ENCODE measurements around the gene DNAL4.

The DNAL4 gene, protein sequence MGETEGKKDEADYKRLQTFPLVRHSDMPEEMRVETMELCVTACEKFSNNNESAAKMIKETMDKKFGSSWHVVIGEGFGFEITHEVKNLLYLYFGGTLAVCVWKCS

DNA sequence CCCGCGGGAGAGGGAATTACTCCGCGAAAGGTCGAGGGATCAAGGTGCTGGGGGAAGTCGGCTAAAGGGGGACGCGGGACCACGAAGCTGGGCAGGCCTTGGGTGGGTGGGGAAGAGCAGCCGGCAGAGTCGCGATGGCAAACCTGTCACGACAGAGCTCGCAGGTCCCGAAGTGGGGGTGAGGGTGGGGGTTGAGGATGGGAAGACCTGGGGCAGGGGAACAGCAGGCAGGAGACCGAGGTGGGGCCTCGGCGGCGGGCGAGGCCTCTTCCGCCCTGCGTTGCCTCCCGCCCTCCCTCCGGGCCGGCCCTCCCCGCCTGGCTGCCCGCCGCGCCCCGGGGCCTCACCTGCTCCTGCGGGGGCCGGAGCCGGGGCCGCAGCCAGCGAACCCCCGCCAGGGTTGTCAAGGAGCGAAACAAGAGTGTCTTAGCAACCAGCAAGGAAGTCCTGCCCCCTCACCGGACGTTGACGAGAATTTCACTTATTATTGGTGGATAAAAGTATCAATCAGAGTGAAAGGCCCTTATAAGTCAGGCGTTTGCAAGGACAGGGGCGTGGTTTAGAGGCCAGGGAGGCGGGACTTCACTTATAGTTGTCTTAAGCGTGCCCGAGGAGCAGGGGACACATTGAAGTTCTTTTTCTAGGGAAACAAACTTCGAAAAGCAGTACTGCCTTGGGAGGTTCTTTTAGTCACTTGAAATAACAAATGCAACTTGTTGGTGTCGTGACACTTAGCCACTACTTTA lies at the start of gene DNAL4:
Gene DNAL4 (minus strand): TSS at position 423 of the 746 bp plus-strand sequence. CDS start 11,412 bp downstream, outside the sequence.
- peak; percentile 99 for DNase-seq

DNA sequence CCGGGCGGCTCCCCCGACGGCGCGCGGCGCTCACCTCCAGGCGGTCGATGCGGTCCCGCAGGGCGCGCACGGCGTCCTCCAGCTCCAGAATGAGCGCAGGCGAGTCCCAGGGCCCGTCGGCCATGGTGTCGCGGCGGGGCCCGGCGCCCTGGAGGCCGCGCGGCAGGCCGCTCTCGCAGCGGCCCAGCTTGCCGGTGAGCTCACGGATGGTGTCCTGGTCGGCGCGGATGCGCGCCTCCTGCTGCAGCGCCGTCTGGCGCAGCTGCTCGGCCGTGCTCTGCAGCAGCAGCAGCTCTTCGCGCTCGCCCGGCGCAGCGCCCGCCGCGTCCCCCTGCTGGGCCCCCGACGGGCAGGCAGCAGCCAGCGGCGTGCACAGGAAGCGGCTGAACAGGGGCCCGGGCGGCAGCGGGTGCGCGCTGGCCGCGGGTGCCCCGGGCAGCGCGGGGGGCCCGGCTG lies 49.3 kb upstream of the DNAL4 start:
- peak; percentile 51 for DNase-seq

DNA sequence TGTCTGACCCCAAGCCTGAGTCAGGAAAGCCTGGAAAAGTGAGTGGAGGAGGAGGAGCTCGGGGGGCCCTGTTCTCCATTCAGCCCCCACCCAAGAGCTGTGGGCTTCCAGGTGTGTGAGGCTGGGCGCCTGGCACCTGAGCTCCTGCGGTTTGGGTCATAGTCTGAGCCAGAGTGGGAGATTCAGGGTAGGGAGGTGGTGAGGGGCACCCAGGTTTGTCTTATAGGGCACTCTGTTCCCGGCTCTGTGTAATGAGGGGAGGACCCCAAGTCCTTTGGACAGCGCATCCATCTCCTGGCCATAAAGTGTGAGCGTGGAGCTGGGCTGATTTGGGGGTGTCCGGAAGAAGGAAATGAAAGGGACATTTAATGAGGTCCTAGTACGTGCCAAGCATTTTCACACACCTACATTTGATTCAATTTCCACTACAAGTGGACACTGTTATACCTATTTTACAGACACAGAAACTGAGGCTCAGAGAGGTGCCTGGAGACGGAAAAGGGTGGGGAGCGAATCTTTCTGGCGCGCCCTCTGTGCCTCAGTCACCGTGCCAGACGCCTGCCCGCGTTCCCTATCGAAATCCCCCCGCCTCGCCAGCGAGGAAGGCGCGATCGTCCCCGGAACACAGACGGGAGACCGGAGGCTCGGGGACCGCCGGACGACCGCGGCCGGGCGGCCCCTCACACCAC lies 48.7 kb upstream of the DNAL4 start:
- DNase-seq = no peak

DNA sequence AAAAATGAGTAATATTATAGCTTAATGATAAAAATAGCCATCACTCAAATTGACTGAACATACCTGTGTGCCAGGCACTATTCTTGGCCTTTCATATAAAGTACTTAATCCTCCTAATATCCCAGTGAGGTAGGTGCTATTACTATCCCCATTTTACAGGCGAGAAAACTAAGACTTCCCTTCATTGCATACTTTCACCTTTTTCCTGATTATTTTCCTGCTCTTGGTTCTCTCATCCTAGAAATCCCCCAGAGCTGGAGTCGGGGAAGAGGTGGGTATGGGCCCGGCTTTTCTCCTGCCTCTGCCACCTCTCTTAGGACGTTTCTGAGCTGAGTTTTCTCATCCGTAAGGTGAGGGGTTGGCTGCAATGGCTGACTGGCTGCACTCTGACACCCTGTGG lies 47.7 kb upstream of the DNAL4 start:
- DNase-seq = no peak

DNA sequence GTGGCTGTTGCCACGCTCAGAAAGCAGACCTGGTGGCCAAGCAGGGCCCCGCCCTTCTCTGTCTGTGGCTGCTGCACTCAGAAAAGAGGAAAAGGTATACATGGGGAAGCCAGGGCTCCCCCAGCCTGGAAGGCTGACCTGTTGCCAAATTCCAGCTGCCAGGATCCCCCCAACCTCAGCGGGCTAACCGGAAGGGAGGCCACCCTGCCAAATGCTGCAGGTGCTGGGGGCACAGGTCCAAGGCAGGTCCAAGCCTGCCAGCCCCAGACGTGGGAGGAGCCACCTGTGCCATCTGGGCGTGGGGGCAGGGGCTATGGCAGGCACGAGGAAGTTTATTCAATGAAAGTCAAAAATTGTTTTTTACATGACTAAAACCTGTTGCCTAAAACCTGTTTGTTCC lies 47.3 kb upstream of the DNAL4 start:
- no peak for DNase-seq

DNA sequence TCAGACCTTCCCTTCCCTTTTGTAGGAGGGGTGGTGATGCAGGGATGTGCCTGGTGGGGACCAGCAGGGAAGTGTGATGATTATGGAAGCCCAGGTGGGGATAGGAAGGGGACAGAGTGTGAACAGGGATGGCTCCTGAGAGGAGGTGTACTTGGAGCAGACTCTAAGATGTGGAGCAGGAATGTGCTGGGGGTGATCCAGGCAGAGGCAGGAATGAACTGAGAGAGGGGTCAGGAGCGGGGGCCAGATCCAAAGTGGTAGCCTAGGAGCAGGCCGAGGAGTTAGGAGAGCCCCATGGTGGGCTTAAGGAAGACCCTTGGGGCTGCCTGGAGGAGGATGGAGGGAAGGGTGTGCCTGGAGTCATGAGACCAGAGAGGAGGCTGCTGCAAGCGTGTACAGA lies 46.2 kb upstream of the DNAL4 start:
- DNase-seq = no peak

DNA sequence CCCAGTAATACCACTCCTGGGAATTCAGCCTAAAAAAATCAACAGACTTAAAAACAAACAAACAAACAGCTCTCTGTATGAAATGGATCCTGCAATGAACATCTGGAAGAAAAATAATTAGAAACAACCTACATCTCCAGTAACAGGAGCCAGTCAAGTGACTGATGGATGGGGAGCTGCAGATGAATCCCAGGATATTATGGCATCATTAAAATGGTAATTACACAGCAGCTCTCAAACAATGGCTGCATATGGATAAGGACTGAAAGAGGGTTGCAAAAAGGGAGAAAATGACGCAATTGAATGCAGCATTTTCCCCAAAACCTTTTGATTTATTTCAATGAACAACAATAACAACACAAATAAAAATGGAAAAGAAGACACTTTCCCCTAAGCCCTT lies 45.7 kb upstream of the DNAL4 start:
- no peak for DNase-seq

DNA sequence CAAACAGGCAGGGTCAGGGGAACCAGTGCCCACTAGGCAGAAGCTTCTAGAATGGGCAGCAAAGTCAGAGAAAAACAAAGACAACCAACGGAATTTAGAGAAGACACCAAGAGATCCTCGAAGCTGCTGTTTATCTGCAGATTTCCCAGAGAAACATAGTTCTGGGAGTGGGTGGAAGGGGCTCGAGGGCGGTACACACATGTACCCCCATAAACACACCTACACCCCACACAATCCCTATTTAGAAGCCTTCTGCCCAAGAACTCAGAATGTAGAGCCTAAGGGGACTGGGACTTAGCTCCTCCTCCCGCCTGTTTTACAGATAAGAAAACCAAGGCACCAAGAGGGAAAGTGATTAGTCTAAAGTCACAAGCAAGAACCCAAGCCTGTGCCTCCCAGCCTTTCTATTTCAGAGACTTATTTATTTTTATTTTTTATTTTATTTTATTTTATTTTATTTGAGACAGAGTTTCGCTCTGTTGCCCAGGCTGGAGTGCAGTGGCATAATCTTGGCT lies 43.5 kb upstream of the DNAL4 start:
- DNase-seq = no peak

DNA sequence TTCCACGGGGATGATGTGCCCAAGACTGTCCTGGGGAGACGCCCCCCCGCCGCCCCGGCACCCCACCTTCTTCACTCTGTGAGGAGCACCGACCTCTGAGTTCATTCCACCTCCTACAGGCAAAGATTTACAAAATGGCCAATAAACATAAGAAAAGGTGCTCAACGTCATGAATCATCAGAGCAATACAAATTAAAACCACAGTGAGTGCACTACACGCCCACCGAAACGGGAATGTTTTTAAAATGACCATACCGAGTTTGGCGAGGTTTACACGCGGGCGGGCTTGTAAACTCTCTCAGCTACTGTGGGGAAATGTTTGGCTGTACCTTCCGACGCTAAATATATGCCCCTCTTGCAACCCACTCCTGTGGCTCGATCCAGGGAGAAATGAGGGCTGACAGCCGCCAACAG lies 42.0 kb upstream of the DNAL4 start:
- DNase-seq = no peak

DNA sequence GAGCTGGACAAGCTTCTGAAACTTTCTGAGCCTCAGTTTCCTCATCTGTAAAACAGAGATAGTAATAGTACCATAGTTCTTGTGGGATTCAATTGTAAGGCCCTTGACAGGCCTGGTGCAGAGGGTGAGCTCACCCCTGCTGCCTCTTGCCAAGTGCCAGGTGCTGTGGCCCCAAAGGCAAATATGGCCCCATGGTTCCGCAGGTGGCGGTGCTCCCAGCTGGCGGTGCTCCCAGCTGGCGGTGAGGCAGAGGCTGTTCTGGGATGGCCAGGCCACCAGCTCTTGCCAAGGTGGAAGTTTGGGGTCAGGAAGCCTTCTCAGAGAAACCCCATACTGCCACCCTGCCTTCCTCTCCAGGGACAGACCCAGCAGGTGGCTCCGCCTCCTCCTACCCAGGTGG lies 41.0 kb upstream of the DNAL4 start:
- no peak for DNase-seq

DNA sequence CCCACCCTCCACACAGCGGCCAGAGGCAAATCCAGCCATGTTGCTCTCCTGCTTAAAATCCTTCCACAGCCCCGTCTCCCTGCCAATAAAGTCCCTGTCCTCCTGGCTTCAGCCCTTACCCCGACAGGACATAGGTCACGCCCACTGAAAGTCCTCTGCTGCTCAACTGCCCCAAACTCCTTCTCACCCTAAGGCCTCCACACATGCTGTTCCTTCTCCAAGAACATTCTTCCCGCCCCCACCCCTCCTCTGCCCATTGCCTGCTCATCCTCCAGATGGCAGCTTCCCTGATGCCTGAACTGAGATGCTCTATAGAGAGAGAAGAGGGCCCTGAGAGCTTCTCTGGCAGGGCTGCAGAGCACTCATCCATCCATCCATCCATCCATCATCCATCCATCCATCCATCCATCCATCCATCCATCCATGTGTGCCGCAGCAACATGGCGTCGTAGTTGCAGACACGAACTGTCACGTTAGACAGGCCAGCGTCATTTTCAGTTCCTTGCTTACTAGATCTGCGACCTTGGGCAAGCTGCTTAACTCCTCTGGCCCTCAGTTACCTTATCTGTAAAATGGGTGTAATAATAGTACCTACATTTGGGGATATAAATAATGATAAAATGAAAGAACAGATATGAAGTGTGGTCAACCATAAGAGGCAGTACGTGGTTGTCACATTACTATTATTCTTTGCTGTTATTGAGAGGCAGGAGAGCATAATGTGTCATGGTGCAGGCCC lies 40.4 kb upstream of the DNAL4 start:
- no peak for DNase-seq

DNA sequence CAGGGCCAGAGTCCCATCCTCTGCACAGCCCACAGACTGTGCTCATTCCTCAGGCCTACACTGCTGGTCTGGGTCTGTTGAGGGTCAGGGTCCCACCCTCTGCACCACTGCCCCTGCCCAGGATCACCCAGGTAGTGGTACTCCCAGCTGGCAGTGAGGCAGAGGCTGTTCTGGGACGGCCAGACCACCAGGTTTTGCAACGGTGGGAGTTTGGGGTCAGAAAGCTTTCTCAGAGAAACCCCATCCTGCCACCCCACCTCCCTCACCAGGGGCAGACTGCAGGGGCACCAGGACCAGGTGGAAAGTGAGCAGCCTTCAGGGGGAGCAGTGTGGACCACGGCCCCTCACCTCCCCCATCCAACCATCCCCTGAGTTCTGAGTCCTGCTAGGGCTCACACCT lies 39.1 kb upstream of the DNAL4 start:
- no peak for DNase-seq

DNA sequence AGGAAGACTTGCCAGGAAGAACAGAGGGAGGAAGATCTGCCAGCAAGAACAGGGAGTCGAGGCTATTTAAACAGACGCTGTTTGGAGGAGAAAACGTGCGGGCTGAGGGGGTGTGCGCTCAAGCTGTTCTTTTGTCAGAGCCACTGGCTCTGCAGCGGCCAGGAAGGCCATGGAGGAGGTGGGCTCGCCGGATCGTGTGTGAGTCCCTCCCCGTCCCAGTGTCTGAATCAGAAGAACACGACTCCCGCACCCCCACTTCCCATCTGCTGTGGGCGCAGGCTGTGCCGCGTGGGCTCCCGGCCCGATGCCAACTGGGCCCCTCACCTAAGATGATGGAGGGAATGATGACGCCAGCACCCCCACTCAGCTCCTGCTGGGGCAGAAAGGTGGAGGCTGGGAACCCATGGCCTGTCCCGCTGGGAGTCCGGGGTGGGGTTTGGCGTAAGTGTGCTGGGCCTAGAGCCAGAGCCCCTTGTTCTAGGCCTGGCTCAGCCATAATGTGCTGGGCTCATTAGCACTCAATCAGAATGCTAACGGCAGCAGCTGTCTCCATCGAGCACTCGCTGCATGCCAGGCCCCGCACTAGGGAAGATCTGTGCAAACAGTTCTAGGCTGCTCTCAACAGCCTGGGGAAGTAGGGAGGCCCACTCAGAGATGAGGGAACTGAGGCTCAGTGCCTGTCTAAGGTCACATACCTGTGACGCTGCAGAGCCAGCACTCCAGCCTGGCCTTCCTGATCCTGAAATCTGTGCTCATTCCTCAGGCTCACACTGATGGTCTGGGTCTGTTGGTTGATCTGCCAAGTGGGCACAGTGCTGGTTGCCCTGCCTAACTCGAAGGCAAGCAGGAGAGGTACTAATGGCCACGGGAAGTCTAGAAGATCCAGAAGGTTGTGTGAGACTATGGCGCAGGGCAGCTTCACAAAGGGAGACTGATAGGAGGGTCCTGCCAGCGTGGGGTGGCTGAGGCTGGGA lies 38.3 kb upstream of the DNAL4 start:
- no peak for DNase-seq

DNA sequence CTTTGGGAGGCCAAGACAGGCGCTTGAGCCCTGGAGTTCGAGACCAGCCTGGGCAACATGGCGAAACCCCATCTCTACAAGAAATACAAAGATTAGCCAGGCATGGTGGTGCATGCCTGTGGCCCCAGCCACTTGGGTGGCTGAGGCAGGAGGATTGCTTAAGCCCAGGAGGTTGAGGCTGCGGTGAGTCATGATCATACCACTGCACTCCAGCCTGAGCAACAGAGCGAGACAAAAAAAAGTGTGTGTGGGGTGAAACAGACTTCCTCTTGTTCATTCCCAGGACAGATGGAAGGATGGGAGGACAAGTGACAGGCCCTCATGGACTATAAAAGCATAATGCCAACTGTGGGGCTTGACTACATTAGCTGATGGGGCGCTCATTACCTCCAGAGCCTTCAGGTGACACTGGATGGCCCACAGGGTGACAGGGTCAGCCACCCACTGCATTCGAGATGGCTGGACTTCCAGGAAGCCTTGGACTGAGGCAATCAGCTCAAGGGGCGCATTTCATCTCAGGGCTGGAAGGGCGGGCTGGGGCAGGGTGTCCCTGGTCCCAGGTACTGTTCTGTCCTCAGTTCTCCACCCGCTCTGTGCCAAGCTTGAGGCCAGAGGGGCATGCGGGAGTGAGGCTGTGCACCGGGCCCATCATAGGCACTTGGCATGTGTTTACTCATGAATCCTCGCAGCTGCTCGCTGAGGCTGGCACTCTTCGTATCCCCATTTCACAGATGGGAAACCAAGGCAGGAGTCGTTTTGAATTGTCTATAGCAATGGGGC lies 37.4 kb upstream of the DNAL4 start:
- peak; percentile 94 for DNase-seq

DNA sequence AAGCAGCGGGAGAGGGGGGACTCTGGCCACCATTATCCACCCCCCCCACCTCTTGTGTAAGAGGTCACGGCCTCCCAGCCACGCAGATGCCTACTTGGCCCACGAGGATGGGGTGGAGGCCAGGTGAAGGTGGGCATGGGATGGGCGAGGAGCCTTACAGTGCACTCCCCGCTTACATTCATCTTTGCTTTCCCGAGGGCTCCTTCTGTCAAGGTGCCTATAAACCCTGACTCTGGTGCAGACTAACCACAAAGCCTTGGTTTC lies 36.8 kb upstream of the DNAL4 start:
- no peak for DNase-seq

DNA sequence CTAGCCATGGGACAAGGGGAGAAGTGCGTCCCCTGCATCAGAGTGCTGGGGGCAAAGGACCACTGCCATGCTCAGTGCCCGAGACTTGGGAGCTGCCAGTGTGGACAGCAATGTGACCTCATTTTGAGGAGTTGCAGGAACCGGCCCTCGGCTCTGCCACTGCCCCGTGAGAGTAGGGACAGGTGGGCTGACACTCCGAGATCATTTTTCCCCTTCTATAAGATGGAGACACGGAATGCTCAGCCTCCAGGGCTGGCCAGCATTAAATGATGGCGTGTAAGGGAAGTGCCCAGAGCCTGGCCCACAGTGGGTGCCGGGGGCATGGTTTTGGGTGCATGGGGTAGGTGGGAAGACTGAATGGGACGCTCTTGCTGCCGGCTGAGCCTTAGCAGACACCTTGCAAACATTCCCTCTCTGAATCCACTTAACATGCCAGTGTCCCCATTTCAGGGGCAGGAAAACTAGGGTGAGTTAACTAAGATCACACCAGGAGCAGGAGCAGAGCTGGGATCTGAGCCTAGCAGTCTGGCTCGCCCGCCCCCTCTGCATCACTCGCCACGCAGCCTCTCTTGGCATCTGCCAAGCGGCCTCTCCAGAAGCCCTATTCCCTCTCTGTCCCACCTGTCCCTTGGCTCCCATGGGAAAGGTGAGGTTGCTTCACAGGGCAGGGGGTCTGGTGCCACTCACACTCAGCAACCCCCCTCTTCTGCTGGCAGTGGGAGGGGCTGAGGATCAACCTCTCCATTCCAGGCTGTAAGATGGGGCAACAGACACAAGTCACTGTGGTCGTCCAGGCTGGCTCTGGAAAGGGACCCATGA lies 36.3 kb upstream of the DNAL4 start:
- no peak for DNase-seq

DNA sequence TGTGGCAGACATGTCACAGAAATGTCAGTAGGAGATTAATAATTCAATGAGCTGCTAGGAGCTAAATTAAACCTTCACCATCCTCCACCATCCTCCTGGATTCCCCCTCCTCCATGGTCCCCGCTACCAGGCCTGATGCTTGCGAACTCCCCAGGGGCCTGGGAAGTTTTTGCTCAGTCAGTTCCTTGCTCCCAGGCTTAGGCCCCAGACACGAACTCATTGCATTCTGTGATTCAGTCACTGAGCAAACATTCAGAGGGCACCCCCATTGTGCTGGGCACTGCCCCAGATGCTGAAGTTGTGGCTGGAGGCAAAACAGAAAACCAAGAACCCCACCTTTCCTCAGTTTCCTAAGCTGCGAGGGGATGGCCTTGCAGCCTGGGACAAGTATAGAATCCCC lies 35.5 kb upstream of the DNAL4 start:
- DNase-seq = no peak

DNA sequence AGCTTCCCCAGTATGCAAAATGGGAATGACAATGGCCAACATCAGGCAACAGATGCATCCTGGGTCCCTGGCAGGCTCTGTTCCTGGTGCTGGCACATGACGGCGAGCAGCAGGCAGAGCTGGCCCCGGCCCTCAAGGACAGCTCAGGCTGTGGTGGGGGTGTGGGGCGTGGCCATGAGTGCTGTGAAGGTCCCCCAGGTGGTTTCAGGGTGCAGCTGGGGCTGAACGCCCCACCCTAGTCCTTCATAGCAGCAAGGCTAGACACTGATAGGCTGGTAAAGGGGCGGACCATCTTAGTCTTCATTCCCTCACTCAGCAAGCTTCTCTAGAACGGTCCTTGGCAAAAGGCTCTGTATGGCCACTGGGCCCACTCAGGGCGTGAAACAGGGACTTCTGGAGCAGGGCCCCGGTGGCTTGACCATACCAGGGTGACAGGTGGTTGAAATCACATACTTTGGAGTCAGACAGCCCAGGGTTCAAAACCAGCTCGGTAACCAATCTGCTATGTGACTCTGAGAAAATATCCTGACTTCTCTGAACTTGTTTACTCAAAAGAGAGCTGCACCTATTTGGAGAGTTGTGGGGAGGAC lies 34.8 kb upstream of the DNAL4 start:
- DNase-seq = no peak

DNA sequence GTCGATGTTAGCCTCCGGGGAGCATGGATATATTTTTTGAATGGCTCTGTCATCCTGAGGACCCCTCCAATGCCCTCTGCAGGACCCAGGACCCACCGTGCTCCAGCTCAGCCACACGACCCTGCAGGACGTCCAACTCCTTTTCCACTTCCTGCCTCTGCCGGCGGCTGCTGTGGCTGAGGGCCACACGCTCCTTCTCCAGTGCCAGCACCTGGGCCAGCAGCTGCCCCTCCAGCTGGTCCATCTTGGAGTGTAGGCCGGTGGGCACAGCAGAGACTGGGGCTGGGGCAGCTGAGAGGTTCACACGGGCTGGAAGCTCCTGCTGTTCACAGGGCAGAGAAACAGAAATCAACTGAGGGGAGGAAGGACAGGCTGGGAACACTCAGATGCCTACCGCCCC lies 34.2 kb upstream of the DNAL4 start:
- DNase-seq = no peak

DNA sequence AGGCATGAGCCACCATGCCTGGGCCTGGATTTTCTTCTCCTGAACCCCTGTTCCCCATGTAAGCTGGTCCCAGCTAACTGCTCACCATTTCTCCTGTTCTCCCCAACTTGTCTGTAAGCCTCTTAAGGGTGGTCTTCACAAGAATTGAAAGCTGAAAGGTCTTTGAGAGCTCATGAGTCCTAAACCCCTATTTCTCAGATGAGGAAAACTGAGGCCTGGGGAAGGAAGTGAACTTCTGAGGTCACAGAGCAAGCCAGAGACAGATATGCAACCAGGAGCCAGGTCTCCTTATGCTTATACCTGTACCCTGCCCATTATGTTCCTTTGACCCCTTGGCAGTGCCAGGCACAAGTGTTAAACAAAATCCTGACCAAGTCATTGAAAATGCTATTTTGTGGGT lies 33.6 kb upstream of the DNAL4 start:
- DNase-seq = no peak

All from MV-4-11 (cell line).